Left lung (tissue), 10 donors: ENCODE data around the gene GPC5. TPM values are rescaled to one million over a fixed set of nuclear protein-coding genes. Genes with fewer than 3 reads are reported as not detected.
"Not testable (repeated sequence)": the region's sequence is repeated elsewhere in the genome, so short reads cannot be mapped to it uniquely, and the experiment has no call there.

Source experiments
- ATAC-seq: fragments of 200-7000 bp; cut with Tn5 transposase; one replicate; pipeline ENCODE4 v1.9.1; 2020; ENCODE audit warnings: moderate library complexity
- DNase-seq, 4 donors: peaks; one replicate each; pipeline ENCODE4 v3.0.0-alpha.2; 2013 to 2020
- H3K27ac ChIP-seq, 2 donors: fragments of 200-600 bp; sonication (generic) in 1 of 2; one replicate each; pipeline versions ENCODE4 v1.5.0 to v1.8.0; 2020 to 2021
- H3K27me3 ChIP-seq, 2 donors: fragments of 200-600 bp; sonication (generic) in 1 of 2; one replicate each; pipeline versions ENCODE4 v1.5.0 to v1.8.0; 2020 to 2021
- H3K36me3 ChIP-seq, 2 donors: fragments of 200-600 bp; sonication (generic) in 1 of 2; one replicate each; pipeline versions ENCODE4 v1.5.0 to v1.8.0; 2020 to 2021
- H3K4me1 ChIP-seq, 2 donors: fragments of 200-600 bp; one replicate each; pipeline ENCODE4 v1.8.0; 2021
- H3K4me3 ChIP-seq, 2 donors: fragments of 200-600 bp; sonication (generic) in 1 of 2; one replicate each; pipeline versions ENCODE4 v1.5.0 to v1.8.0; 2020 to 2021; ENCODE audit warnings: mild to moderate bottlenecking in 1 of 2
- H3K9me3 ChIP-seq, 2 donors: fragments of 200-600 bp; sonication (generic) in 1 of 2; one replicate each; pipeline versions ENCODE4 v1.5.0 to v1.8.0; 2020 to 2021
- CTCF ChIP-seq, 2 donors: fragments of 200-600 bp; sonication (generic) in 1 of 2; IDR thresholded peaks; one replicate each; pipeline versions ENCODE4 v1.5.0 to v1.8.0; 2021; ENCODE audit warnings: antibody characterized with exemption in 2 of 2
- intact Hi-C, 2 donors: fragments of 100-400 bp; cut with DNase I; formaldehyde crosslinking; loops; one replicate each; pipeline versions ENCODE4 v1.11.2 to v1.14.2; 2022
- polyA plus RNA-seq, 6 donors: library from polyadenylated mRNA; unstranded; fragments of 120-200 nt; gene quantifications; one replicate each; pipeline ENCODE4 v1.2.1, GENCODE V29; 2013; ENCODE audit not compliant: insufficient read length in 6 of 6
- total RNA-seq, 2 donors: library from RNA; stranded (reverse); fragmentation: NEBNext Ultra II Directional; extraction: Animal tissue kit (Norgen Biotek cat#: 25700); gene quantifications; one replicate each; pipeline ENCODE4 v1.2.1, GENCODE V29; 2021
- donor health status: DM: no; HTN: yes; CAD: no.
- donor health status: DM: no; HTN: no; CAD: no.

The GPC5 gene
- total and polyA plus RNA-seq, 8 donors = 9.2 to 19.5 (median 11.5) TPM

- Histone ChIP-seq H3K9me3 (no peaks in the 10 kb centered on the region), H3K27ac (no peak overlapping the region), H3K4me3 (no peak overlapping the region), H3K27me3 (no peaks in the 10 kb centered on the region), H3K36me3 (no peaks in the 10 kb centered on the region), H3K4me1 (no peaks in the 10 kb centered on the region)
- no peak for DNase-seq
- ATAC-seq = no peak
- TF ChIP-seq CTCF (IDR thresholded peaks at IDR 0.05) = no peak
- intact Hi-C loops = no loop called here
Observed at GRCh38 chr13:92886535-92887077, 1488.2 kb downstream of the GPC5 start.

GRCh38 chr13:92894447-92894846 lies 1496.0 kb downstream of the GPC5 start:
- intact Hi-C loops = no loop called here
- DNase-seq = peak in 2 of 4 donors; percentile 41 to 42

GRCh38 chr13:92896842-92897241 lies 1498.4 kb downstream of the GPC5 start:
- intact Hi-C loops = no loop called here

More at GRCh38 chr13:92894447-92894846, 1496.0 kb downstream of the GPC5 start:
- no peak for TF ChIP-seq CTCF (IDR thresholded peaks at IDR 0.05)
- no peaks in the 10 kb centered on the region for H3K36me3 ChIP-seq
- H3K27ac ChIP-seq = no peak overlapping the region
- H3K9me3 ChIP-seq = peaks cover 0 to 13% of the 10 kb centered on the region in 2 donors
- no peaks in the 10 kb centered on the region for H3K4me1 ChIP-seq
- H3K27me3 ChIP-seq = no peaks in the 10 kb centered on the region
- no peak overlapping the region for H3K4me3 ChIP-seq
- no peak for ATAC-seq

GRCh38 chr13:92898946-92899345 lies 1500.5 kb downstream of the GPC5 start:
- DNase-seq, H3K4me3 ChIP-seq, H3K36me3 ChIP-seq, H3K4me1 ChIP-seq, intact Hi-C loops, ATAC-seq, H3K27me3 ChIP-seq, H3K27ac ChIP-seq: not testable (repeated sequence)
- H3K9me3 ChIP-seq = peaks cover 0 to 13% of the 10 kb centered on the region in 2 donors

More at GRCh38 chr13:92896842-92897241, 1498.4 kb downstream of the GPC5 start:
- no peak for TF ChIP-seq CTCF (IDR thresholded peaks at IDR 0.05)
- Histone ChIP-seq H3K4me3 (no peak overlapping the region), H3K27me3 (no peaks in the 10 kb centered on the region), H3K4me1 (no peaks in the 10 kb centered on the region), H3K27ac (no peak overlapping the region), H3K36me3 (no peaks in the 10 kb centered on the region), H3K9me3 (peaks cover 0 to 13% of the 10 kb centered on the region in 2 donors)
- no peak for ATAC-seq
- DNase-seq = no peak

- Histone ChIP-seq H3K27me3 (no peaks in the 10 kb centered on the region), H3K36me3 (no peaks in the 10 kb centered on the region), H3K27ac (no peak overlapping the region), H3K4me3 (no peak overlapping the region), H3K9me3 (peaks cover 0 to 20% of the 10 kb centered on the region in 2 donors), H3K4me1 (no peaks in the 10 kb centered on the region)
- no peak for TF ChIP-seq CTCF (IDR thresholded peaks at IDR 0.05)
- ATAC-seq (no peak), DNase-seq (no peak)
- intact Hi-C loops = no loop called here
Observed at GRCh38 chr13:92900446-92900845, 1502.0 kb downstream of the GPC5 start.

- no peaks in the 10 kb centered on the region for H3K4me1 ChIP-seq
- intact Hi-C loops = no loop called here
- H3K4me3 ChIP-seq = no peak overlapping the region
- H3K9me3 ChIP-seq = peaks cover 0 to 25% of the 10 kb centered on the region in 2 donors
- no peak overlapping the region for H3K27ac ChIP-seq
- no peaks in the 10 kb centered on the region for H3K36me3 ChIP-seq
- no peak for DNase-seq
- no peaks in the 10 kb centered on the region for H3K27me3 ChIP-seq
- no peak for TF ChIP-seq CTCF (IDR thresholded peaks at IDR 0.05)
- ATAC-seq = peak; percentile 31
Observed at GRCh38 chr13:92901739-92902138, 1503.3 kb downstream of the GPC5 start.
